Osteoblast (primary cell): ENCODE data around the gene EPN3. TPM values are rescaled to one million over a fixed set of nuclear protein-coding genes. Genes with fewer than 3 reads are reported as not detected.

Source experiments
- DNase-seq: peaks from one replicate; pipeline ENCODE4 v3.0.0; 2011; ENCODE audit warnings: low spot score, mixed read lengths; ENCODE audit not compliant: insufficient read length; ENCODE audit errors: missing footprints
- H2AFZ ChIP-seq: 2 replicates; pipeline ENCODE4 v1.6.0; 2011; ENCODE audit warnings: mild to moderate bottlenecking, low read length
- H3K27ac ChIP-seq: 2 replicates; pipeline ENCODE4 v1.5.1; 2011; ENCODE audit warnings: mild to moderate bottlenecking, low read depth, low read length, moderate library complexity
- H3K27me3 ChIP-seq: 2 replicates; pipeline ENCODE4 v1.6.0; 2012; ENCODE audit warnings: mild to moderate bottlenecking, control low read depth, inconsistent platforms, low read length, moderate library complexity; ENCODE audit not compliant: insufficient read depth
- H3K36me3 ChIP-seq: 2 replicates; pipeline ENCODE4 v1.5.1; 2011; ENCODE audit warnings: mild to moderate bottlenecking, low read length, control low read depth, moderate library complexity; ENCODE audit not compliant: insufficient read depth
- H3K4me1 ChIP-seq: 2 replicates; pipeline ENCODE4 v1.5.1; 2011; ENCODE audit warnings: mild to moderate bottlenecking, low read length, control low read depth, moderate library complexity; ENCODE audit not compliant: insufficient read depth
- H3K4me2 ChIP-seq: 2 replicates; pipeline ENCODE4 v1.6.0; 2011; ENCODE audit warnings: mild to moderate bottlenecking, low read length; ENCODE audit not compliant: insufficient read depth
- H3K4me3 ChIP-seq: fragments of 200-600 bp; sonication (generic); 3 replicates; pipeline ENCODE4 v1.5.1; 2012; ENCODE audit warnings: mild to moderate bottlenecking, low read length, inconsistent platforms; ENCODE audit not compliant: insufficient read depth
- H3K79me2 ChIP-seq: 2 replicates; pipeline ENCODE4 v1.6.0; 2012; ENCODE audit warnings: mild to moderate bottlenecking, low read length, control low read depth, inconsistent platforms; ENCODE audit not compliant: insufficient read depth
- H3K9me3 ChIP-seq: 2 replicates; pipeline ENCODE4 v1.5.1; 2011; ENCODE audit warnings: low read depth, low read length, control low read depth
- H4K20me1 ChIP-seq: 2 replicates; pipeline ENCODE4 v1.6.0; 2012; ENCODE audit warnings: mild to moderate bottlenecking, low read length, control low read depth; ENCODE audit not compliant: insufficient read depth
- CTCF ChIP-seq: IDR thresholded peaks from 2 replicates; pipeline ENCODE4 v1.5.1; 2011; ENCODE audit warnings: mild to moderate bottlenecking, low read depth, low read length, moderate library complexity; ENCODE audit errors: extremely low read depth
- total RNA-seq: library from RNA; depleted of rRNA; stranded (reverse); fragments of >200 nt; gene quantifications from 2 replicates; pipeline ENCODE4 v1.2.3, GENCODE V29; 2012

Gene EPN3
- total RNA-seq, 1 donor = not detected

GRCh38 chr17:50493744-50494143 is 38.8 kb upstream of the EPN3 start:
- Histone ChIP-seq H3K4me3 (no peak overlapping the region), H3K4me2 (no peak overlapping the region), H3K36me3 (no peaks in the 10 kb centered on the region), H3K9me3 (no peaks in the 10 kb centered on the region), H3K27me3 (no peaks in the 10 kb centered on the region), H3K4me1 (peaks cover 5% of the 10 kb centered on the region), H3K27ac (no peak overlapping the region), H4K20me1 (no peaks in the 10 kb centered on the region), H2AFZ (no peak overlapping the region), H3K79me2 (no peaks in the 10 kb centered on the region)
- no peak for TF ChIP-seq CTCF
- DNase-seq = no peak

DNA sequence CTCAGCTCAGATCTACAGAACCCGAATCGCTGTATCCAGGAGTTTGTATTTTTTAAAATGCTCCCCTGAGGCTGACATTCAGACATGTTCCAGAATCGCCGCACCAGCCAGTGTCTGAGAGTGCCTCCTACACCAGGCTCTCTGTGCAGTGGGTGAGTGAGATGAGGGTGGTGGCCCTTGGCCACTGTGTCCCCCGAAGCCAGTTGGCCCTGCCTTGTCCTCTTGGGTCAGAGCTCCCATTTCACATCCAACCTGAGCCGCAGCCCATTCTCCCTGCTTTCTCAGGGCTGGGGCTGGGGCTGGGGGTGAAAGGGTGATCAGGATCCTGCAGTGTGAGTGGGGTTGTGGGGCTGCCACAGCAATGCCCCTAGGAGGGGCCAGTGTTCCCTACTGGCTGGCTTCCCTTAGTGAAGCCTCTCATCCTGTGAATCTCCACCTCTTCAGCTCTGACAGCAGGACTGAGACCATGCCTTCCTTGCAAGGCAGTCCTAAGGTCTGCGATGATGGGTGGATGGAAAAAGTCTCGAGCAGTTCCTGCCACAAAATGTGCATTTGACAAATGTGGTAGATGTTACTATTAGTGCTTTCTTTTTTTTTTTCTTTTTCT is 37.2 kb upstream of the EPN3 start:
- Histone ChIP-seq H4K20me1 (no peaks in the 10 kb centered on the region), H3K27ac (no peak overlapping the region), H3K4me1 (peaks cover 5% of the 10 kb centered on the region), H3K36me3 (no peaks in the 10 kb centered on the region), H3K79me2 (no peaks in the 10 kb centered on the region), H3K4me2 (no peak overlapping the region), H2AFZ (no peak overlapping the region), H3K27me3 (no peaks in the 10 kb centered on the region), H3K4me3 (no peak overlapping the region), H3K9me3 (no peaks in the 10 kb centered on the region)
- no peak for TF ChIP-seq CTCF
- no peak for DNase-seq

GRCh38 chr17:50495918-50496317 is 36.6 kb upstream of the EPN3 start:
- no peaks in the 10 kb centered on the region for H3K79me2 ChIP-seq
- H3K9me3 ChIP-seq = no peaks in the 10 kb centered on the region
- DNase-seq = peak; percentile 67
- no peak overlapping the region for H2AFZ ChIP-seq
- no peaks in the 10 kb centered on the region for H4K20me1 ChIP-seq
- no peak for TF ChIP-seq CTCF
- H3K4me1 ChIP-seq = peaks cover 5% of the 10 kb centered on the region
- H3K36me3 ChIP-seq = no peaks in the 10 kb centered on the region
- no peak overlapping the region for H3K4me3 ChIP-seq
- no peak overlapping the region for H3K4me2 ChIP-seq
- no peak overlapping the region for H3K27ac ChIP-seq
- H3K27me3 ChIP-seq = no peaks in the 10 kb centered on the region

DNA sequence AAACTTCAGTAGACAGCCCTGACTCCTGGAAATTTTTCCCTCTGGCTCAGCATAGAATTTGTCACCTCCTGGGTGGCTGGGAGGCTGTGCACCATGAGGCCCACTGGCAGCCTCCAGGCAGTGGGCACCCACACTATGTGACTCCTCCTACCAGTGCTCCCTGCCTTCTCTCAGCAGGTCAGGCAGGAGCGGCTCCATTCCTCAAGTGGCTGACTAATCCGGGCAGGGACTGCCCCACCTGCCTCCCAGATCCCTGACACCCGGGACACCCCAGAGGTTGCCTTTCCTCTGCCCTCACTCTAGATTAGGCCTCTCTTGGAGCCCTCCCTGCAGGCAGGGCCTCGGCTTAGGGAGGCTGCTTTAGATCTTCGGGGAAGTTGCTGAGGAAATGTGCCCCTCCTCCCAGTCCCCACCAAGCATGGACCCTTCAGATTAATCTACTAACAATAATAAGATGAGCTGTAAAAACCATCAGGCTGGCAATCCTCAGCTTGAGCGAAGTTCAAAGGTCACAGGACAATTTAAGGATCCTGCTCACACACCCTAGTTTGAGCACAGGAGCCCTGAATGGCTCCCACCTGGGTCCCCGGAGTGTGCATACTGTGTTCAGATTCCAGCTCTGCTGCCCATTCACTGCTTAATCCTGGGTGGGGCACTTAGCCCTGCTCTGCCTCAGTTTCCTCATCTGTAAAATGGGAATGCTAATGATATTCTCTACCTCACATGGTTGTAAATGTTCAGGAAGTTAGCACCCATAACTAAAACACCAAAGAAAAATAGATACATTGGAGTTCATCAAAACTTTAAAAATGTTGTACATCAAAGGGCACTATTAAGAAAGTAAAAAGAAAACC is 34.3 kb upstream of the EPN3 start:
- no peaks in the 10 kb centered on the region for H3K27me3 ChIP-seq
- H3K36me3 ChIP-seq = no peaks in the 10 kb centered on the region
- H2AFZ ChIP-seq = no peak overlapping the region
- DNase-seq = peak; percentile 6
- peaks cover 5% of the 10 kb centered on the region for H3K4me1 ChIP-seq
- TF ChIP-seq CTCF = no peak
- no peaks in the 10 kb centered on the region for H3K9me3 ChIP-seq
- no peaks in the 10 kb centered on the region for H3K79me2 ChIP-seq
- no peak overlapping the region for H3K4me2 ChIP-seq
- no peak overlapping the region for H3K4me3 ChIP-seq
- H4K20me1 ChIP-seq = no peaks in the 10 kb centered on the region
- H3K27ac ChIP-seq = no peak overlapping the region
